Adipocyte (in vitro differentiated cells): Measurements from ENCODE around the gene ATAD3B.
"Not testable (repeated sequence)": the region's sequence is repeated elsewhere in the genome, so short reads cannot be mapped to it uniquely, and the experiment has no call there.

Experiments used
- DNase-seq: peaks from one replicate; pipeline ENCODE4 v3.0.0-alpha.2; 2015; ENCODE audit warnings: low read depth
- H3K27me3 ChIP-seq: replicated peaks from 2 replicates; pipeline ENCODE4 v1.7.0; 2013; ENCODE audit warnings: mild to moderate bottlenecking, low read length, moderate library complexity; ENCODE audit not compliant: control insufficient read depth, insufficient read depth
- H3K36me3 ChIP-seq: 2 replicates; pipeline ENCODE4 v1.7.0; 2013; ENCODE audit warnings: low read length, mild to moderate bottlenecking, moderate library complexity; ENCODE audit not compliant: control insufficient read depth, insufficient read depth, severe bottlenecking
- H3K4me1 ChIP-seq: 2 replicates; pipeline ENCODE4 v1.7.0; 2013; ENCODE audit warnings: mild to moderate bottlenecking, low read length, moderate library complexity; ENCODE audit not compliant: control insufficient read depth, insufficient read depth
- H3K4me3 ChIP-seq: 2 replicates; pipeline ENCODE4 v1.7.0; 2013; ENCODE audit warnings: mild to moderate bottlenecking, low read length, moderate library complexity
- H3K9ac ChIP-seq: 2 replicates; pipeline ENCODE4 v1.7.0; 2013; ENCODE audit warnings: mild to moderate bottlenecking, low read length, moderate library complexity
- H3K9me3 ChIP-seq: 2 replicates; pipeline ENCODE4 v1.7.0; 2013; ENCODE audit warnings: mild to moderate bottlenecking, low read length, moderate library complexity; ENCODE audit not compliant: control insufficient read depth

ATAD3B gene

DNA sequence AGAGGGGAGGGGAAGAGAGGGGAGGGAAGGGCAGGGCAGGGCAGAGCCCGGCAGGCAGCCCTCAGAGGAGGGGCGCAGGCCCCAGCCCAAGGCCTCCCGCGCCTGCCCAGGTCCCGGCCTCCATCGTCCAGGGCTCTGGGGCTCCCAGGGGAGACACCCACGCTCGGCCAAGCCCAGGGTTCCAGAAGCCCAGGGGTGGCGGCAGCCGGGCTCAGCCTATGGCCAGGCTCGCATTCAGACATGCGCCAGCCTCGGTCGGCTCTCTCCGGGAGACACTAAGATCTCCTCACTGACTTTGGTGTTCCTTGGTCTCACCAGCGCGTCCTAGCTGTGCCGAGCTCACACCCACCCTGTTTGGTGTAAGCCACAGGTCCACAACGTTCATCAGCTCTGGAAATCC is 43.4 kb upstream of the ATAD3B start:
- no peaks in the 10 kb centered on the region for H3K9me3 ChIP-seq
- no peak overlapping the region for H3K9ac ChIP-seq
- H3K4me1 ChIP-seq, result peaks cover 28% of the 10 kb centered on the region
- DNase-seq, result no peak
- no peak overlapping the region for H3K4me3 ChIP-seq
- H3K27me3 ChIP-seq, result no peaks in the 10 kb centered on the region
- no peaks in the 10 kb centered on the region for H3K36me3 ChIP-seq

- DNase-seq, H3K27me3 ChIP-seq, H3K9ac ChIP-seq, H3K36me3 ChIP-seq, H3K4me3 ChIP-seq, H3K9me3 ChIP-seq: not testable (repeated sequence)
- peaks cover 33% of the 10 kb centered on the region for H3K4me1 ChIP-seq
Measured at GRCh38 chr1:1428967-1429366, 42.6 kb upstream of the ATAD3B start.

DNA sequence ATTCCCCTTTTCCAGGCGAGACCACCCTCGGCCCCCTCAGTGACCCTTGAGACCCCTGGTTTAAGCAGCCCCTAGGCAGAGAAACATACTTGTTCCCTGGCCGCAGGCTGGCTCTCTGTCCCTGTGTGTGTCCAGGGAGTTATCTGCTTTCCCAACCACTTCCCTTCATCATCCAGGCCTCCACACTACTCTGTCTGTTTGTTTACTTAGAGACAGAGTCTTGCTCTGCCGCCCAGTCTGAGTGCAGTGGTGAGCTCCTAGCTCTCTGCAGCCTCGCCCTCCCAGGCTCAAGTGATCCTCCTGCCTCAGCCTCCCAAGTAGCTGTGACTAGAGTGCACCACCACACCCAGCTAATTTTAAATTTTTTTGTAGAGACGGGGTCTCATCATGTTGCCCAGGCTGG is 41.9 kb upstream of the ATAD3B start:
- no peaks in the 10 kb centered on the region for H3K9me3 ChIP-seq
- H3K27me3 ChIP-seq, result no peaks in the 10 kb centered on the region
- H3K9ac ChIP-seq, result no peak overlapping the region
- DNase-seq, result no peak
- H3K4me3 ChIP-seq, result no peak overlapping the region
- H3K36me3 ChIP-seq, result no peaks in the 10 kb centered on the region
- H3K4me1 ChIP-seq, result peaks cover 33% of the 10 kb centered on the region

- no peaks in the 10 kb centered on the region for H3K27me3 ChIP-seq
- H3K4me3 ChIP-seq, result no peak overlapping the region
- peaks cover 33% of the 10 kb centered on the region for H3K4me1 ChIP-seq
- no peaks in the 10 kb centered on the region for H3K9me3 ChIP-seq
- H3K9ac ChIP-seq, result no peak overlapping the region
- no peaks in the 10 kb centered on the region for H3K36me3 ChIP-seq
- DNase-seq, result no peak
Measured at GRCh38 chr1:1430114-1430982, 41.2 kb upstream of the ATAD3B start.

GRCh38 chr1:1430992-1431844 is 40.3 kb upstream of the ATAD3B start:
- no peaks in the 10 kb centered on the region for H3K27me3 ChIP-seq
- peak overlapping the region; percentile 55 for H3K9ac ChIP-seq
- H3K4me1 ChIP-seq, result peaks cover 33% of the 10 kb centered on the region
- no peaks in the 10 kb centered on the region for H3K36me3 ChIP-seq
- peak overlapping the region; percentile 29 for H3K4me3 ChIP-seq
- no peaks in the 10 kb centered on the region for H3K9me3 ChIP-seq
- no peak for DNase-seq

DNA sequence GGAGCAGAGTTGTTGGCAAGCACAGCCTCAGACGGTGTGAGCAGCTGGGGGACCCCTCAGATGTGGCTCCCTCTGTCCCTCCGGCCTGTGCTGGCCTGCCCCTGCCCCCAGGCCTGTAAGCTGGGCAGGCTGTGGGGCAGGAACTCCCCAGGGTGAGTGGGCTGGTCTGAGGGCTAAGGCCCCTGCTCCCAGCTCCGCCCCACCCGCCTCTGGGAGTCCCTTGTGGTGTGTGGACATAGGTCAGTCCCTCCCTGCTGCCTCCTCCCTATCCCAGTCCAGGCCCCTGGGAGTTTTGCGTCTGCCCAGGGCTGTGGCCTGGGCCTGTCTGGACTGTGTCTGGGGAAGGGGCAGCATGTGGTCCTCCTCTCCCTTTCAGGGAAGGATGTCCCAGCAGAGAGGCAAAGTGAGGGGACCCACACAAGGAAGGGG is 39.7 kb upstream of the ATAD3B start:
- H3K27me3 ChIP-seq, result no peaks in the 10 kb centered on the region
- DNase-seq, result no peak
- H3K36me3 ChIP-seq, result no peaks in the 10 kb centered on the region
- no peaks in the 10 kb centered on the region for H3K9me3 ChIP-seq
- peak overlapping the region; percentile 55 for H3K9ac ChIP-seq
- H3K4me3 ChIP-seq, result peak overlapping the region; percentile 29
- H3K4me1 ChIP-seq, result peaks cover 33% of the 10 kb centered on the region

DNA sequence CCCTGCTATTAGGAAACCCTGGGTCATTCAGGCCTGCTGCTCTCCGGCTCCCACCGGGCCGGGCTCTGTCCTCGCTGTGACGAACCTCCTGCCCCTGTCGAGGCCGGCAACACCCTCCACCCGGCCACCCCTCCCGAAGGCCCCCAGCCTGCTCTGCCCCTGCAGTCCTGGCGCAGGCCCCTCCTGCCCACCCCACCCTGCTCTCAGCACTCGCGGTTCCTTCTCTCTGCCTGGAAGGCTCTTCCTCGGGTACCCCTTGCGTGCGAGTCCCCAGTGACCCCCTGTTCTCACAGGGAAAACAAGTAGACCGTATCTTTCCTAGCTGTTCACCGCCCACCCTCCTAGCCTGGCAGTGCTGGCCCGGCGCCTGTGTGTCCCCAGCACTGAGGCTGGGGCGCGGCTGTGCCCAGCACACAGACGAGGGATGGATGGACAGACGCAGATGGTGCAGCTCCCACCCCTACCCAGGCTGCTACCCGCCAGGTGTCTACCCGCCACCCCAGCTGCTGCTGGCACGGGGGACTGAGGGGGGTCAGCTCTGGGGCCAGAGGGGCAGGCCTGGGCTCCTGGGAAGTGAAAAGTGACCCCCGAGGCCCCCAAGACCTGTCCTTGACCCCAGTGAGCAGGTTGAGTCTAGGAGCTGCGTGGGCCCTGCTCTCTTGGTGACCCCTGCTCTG is 39.2 kb upstream of the ATAD3B start:
- peak overlapping the region; percentile 55 for H3K9ac ChIP-seq
- peaks cover 33% of the 10 kb centered on the region for H3K4me1 ChIP-seq
- H3K36me3 ChIP-seq, result no peaks in the 10 kb centered on the region
- no peaks in the 10 kb centered on the region for H3K9me3 ChIP-seq
- peak overlapping the region; percentile 29 for H3K4me3 ChIP-seq
- DNase-seq, result no peak
- H3K27me3 ChIP-seq, result no peaks in the 10 kb centered on the region

GRCh38 chr1:1432951-1433803 is 38.4 kb upstream of the ATAD3B start:
- no peaks in the 10 kb centered on the region for H3K27me3 ChIP-seq
- no peaks in the 10 kb centered on the region for H3K36me3 ChIP-seq
- no peak overlapping the region for H3K4me3 ChIP-seq
- H3K9ac ChIP-seq, result no peak overlapping the region
- no peak for DNase-seq
- H3K4me1 ChIP-seq, result peaks cover 33% of the 10 kb centered on the region
- H3K9me3 ChIP-seq, result no peaks in the 10 kb centered on the region

GRCh38 chr1:1433804-1434130 is 37.8 kb upstream of the ATAD3B start:
- Histone ChIP-seq H3K27me3 (no peaks in the 10 kb centered on the region), H3K9me3 (no peaks in the 10 kb centered on the region), H3K36me3 (no peaks in the 10 kb centered on the region), H3K4me1 (peaks cover 33% of the 10 kb centered on the region), H3K9ac (no peak overlapping the region), H3K4me3 (no peak overlapping the region)
- no peak for DNase-seq

DNA sequence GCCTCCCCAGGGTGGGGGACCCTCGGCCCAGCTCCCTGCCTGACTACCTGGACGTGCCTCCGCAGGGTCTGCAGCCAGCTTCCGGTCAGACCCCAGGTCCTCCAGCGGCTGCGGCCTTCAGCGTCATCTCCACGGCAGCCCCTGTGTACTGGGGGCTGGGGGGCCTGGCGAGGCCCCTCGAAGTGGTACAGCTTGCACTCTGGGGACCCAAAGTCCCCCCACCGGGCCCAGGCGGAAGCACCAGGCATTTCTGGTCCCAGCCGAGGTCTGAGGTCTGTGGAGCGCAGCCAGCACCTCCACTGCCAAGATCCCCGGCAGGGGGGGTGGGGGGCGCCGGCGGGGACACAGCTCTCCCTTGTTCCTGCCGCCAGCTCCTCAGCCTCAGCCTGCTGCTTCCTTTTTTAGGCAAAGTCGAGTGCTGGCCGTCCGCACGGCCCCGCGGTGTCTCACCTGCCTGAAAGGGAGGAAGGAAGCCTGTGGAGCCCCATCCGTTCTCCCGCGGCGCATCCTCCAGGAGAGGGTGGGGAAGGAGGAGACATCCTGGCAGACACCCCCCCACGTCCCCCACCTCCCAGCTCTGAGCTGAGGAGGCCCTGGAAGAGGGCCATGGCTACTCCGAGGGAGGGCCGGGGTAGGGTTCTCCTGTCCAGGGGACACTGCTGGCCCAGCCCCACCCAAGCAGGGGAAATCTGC is 37.3 kb upstream of the ATAD3B start:
- peaks cover 33% of the 10 kb centered on the region for H3K4me1 ChIP-seq
- DNase-seq, result no peak

More for the DNA sequence above, 37.3 kb upstream of the ATAD3B start:
- Histone ChIP-seq H3K9me3 (no peaks in the 10 kb centered on the region), H3K36me3 (no peaks in the 10 kb centered on the region), H3K9ac (no peak overlapping the region), H3K27me3 (no peaks in the 10 kb centered on the region), H3K4me3 (no peak overlapping the region)
